Gastroesophageal sphincter (tissue), 3 donors: ENCODE results near the gene NR1I2.

Experiments
- EP300 ChIP-seq: sonication (generic); formaldehyde crosslinking; IDR thresholded peaks from one replicate; pipeline ENCODE4 v1.6.1; 2017; ENCODE audit warnings: antibody characterized with exemption, mild to moderate bottlenecking
- POLR2A ChIP-seq, 2 donors: fragments of 450-650 bp; IDR thresholded peaks; one replicate each; pipeline ENCODE4 v1.6.1; 2017; ENCODE audit warnings: antibody characterized with exemption in 2 of 2, mild to moderate bottlenecking in 2 of 2, moderate library complexity in 1 of 2
- POLR2AphosphoS5 ChIP-seq: sonication (generic); formaldehyde crosslinking; IDR thresholded peaks from one replicate; pipeline ENCODE4 v1.6.1; 2017; ENCODE audit warnings: antibody characterized with exemption
- TF ChIP-seq, protein P1 (sequence below), 4 experiments: fragments of 200-600 bp in 2 of 4; fragments of 450-650 bp in 2 of 4; sonication (generic) in 1 of 4; IDR thresholded peaks; one replicate each; pipeline ENCODE4 v1.5.1; 2017 to 2019; ENCODE audit warnings: antibody characterized with exemption in 4 of 4, mild to moderate bottlenecking in 2 of 4, moderate library complexity in 2 of 4

DNA sequence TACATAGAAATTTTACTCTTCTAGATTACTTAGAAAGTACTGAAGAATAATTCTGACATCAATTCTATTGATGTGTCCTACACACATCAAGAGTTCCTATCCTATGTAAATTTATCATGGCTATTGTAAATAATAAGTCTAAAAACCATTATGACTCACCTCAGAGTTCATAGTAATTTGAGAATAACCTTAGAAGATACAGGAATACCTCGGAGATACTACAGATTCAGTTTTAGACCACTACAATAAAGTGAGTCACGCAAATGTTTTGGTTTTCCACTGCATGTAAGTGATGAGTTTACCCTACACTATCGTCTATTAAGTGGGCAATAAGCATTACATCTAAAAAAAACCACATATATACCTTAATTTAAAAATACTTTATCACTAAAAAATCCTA is 74.8 kb downstream of the NR1I2 start:
- TF ChIP-seq, protein P1, sequence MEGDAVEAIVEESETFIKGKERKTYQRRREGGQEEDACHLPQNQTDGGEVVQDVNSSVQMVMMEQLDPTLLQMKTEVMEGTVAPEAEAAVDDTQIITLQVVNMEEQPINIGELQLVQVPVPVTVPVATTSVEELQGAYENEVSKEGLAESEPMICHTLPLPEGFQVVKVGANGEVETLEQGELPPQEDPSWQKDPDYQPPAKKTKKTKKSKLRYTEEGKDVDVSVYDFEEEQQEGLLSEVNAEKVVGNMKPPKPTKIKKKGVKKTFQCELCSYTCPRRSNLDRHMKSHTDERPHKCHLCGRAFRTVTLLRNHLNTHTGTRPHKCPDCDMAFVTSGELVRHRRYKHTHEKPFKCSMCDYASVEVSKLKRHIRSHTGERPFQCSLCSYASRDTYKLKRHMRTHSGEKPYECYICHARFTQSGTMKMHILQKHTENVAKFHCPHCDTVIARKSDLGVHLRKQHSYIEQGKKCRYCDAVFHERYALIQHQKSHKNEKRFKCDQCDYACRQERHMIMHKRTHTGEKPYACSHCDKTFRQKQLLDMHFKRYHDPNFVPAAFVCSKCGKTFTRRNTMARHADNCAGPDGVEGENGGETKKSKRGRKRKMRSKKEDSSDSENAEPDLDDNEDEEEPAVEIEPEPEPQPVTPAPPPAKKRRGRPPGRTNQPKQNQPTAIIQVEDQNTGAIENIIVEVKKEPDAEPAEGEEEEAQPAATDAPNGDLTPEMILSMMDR (IDR thresholded peaks at IDR 0.05) = no peak
- TF ChIP-seq POLR2A (IDR thresholded peaks at IDR 0.05) = no peak
- TF ChIP-seq POLR2AphosphoS5 = no peak
- TF ChIP-seq EP300 = no peak
